Natural killer cell (primary cell): Measurements from ENCODE around the gene RARB. TPM values are rescaled to one million over a fixed set of nuclear protein-coding genes. Genes with fewer than 3 reads are reported as not detected.

Experiments
- ATAC-seq, 3 donors: fragments of 150-1000 bp in 2 of 3; fragments of 200-7000 bp in 1 of 3; cut with Tn5 transposase; 1 replicate in 1 of 3; 2 replicates in 2 of 3; pipeline ENCODE4 v1.10.0; 2021; ENCODE audit warnings: mild to moderate bottlenecking in 2 of 3, moderate library complexity in 2 of 3
- DNase-seq, 2 donors: peaks; one replicate each; pipeline versions ENCODE4 v3.0.0 to v3.0.0-alpha.2; 2013 to 2021; ENCODE audit warnings: mixed read lengths in 1 of 2
- H3K27ac ChIP-seq: one replicate; pipeline ENCODE4 v1.5.1; 2013; ENCODE audit warnings: mild to moderate bottlenecking, low read length
- H3K27me3 ChIP-seq: one replicate; pipeline ENCODE4 v1.6.1; 2013; ENCODE audit warnings: low read length; ENCODE audit not compliant: control insufficient read depth, insufficient read depth
- H3K36me3 ChIP-seq: one replicate; pipeline ENCODE4 v1.6.1; 2013; ENCODE audit warnings: low read length; ENCODE audit not compliant: control insufficient read depth, insufficient read depth
- H3K4me1 ChIP-seq: one replicate; pipeline ENCODE4 v1.6.1; 2013; ENCODE audit warnings: low read length; ENCODE audit not compliant: control insufficient read depth, insufficient read depth
- H3K4me3 ChIP-seq: one replicate; pipeline ENCODE4 v1.5.1; 2013; ENCODE audit warnings: low read length
- H3K9me3 ChIP-seq: one replicate; pipeline ENCODE4 v1.6.1; 2013; ENCODE audit warnings: low read length; ENCODE audit not compliant: control insufficient read depth, insufficient read depth
- H3K27ac Mint-ChIP-seq, 2 donors: one replicate each; pipeline ENCODE4 v1.8.0; 2022; ENCODE audit warnings: mild to moderate bottlenecking in 2 of 2, mixed read lengths in 2 of 2, moderate library complexity in 1 of 2
- H3K27me3 Mint-ChIP-seq, 2 donors: one replicate each; pipeline ENCODE4 v1.8.0; 2022; ENCODE audit warnings: low read depth in 2 of 2, mixed read lengths in 2 of 2
- H3K36me3 Mint-ChIP-seq: one replicate; pipeline ENCODE4 v1.8.0; 2022; ENCODE audit warnings: mixed read lengths
- H3K4me1 Mint-ChIP-seq, 2 donors: one replicate each; pipeline ENCODE4 v1.8.0; 2022; ENCODE audit warnings: mixed read lengths in 2 of 2
- H3K4me3 Mint-ChIP-seq: one replicate; pipeline ENCODE4 v1.8.0; 2022; ENCODE audit warnings: mild to moderate bottlenecking, moderate library complexity, mixed read lengths
- H3K9me3 Mint-ChIP-seq, 2 donors: one replicate each; pipeline ENCODE4 v1.8.0; 2022; ENCODE audit warnings: mixed read lengths in 2 of 2
- WGBS: methylation state at CpG from one replicate; pipeline ENCODE4 v1.1.7; 2013; ENCODE audit warnings: missing lambda C conversion rate; ENCODE audit not compliant: insufficient coverage; 5-methylcytosine and 5-hydroxymethylcytosine counted together
- intact Hi-C: fragments of 100-400 bp; cut with micrococcal nuclease; formaldehyde crosslinking; loops from one replicate; pipeline ENCODE4 v1.14.2; 2022
- total RNA-seq, 4 donors: library from RNA; stranded (reverse); fragments of 120-200 nt in 1 of 4; gene quantifications; one replicate each; pipeline versions ENCODE4 v1.2.3 to v1.2.4, GENCODE V29; 2013 to 2022
- TF ChIP-seq, protein P1 (sequence below): fragments of 200-600 bp; IDR thresholded peaks from one replicate; pipeline ENCODE4 v1.8.0; 2022; ENCODE audit warnings: antibody characterized with exemption

The RARB gene
- total RNA-seq, 3 donors from 2014 or later (not counting 1 experiment from before 2014, with no cell fraction given), result not detected

DNA sequence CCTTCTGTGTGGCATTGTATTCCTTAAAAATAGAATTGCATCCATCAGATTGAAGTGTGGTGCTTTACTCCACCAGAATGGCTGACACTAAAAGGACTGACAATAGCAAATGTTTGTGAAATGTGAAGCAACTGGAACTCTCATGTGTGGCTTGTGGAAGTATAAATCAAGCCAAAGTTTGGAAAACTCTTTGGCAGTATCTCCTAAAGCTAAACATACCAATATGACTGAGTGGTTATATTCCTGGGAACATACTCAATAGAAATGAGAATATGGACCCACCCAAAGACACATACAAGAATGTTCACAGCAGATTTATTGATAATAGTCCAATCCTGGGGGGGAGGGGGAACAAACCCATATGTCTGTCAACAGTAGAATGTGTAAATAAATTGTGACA, 87.1 kb downstream of the RARB start:
- H3K9me3 Mint-ChIP-seq, result no peaks in the 10 kb centered on the region
- no peak overlapping the region for H3K27ac Mint-ChIP-seq
- no peak overlapping the region for H3K4me3 Mint-ChIP-seq
- no peaks in the 10 kb centered on the region for H3K9me3 ChIP-seq
- H3K4me3 ChIP-seq, result no peak overlapping the region
- H3K27ac ChIP-seq, result no peak overlapping the region
- H3K36me3 Mint-ChIP-seq, result no peaks in the 10 kb centered on the region
- ATAC-seq (no peak), DNase-seq (no peak)
- no peaks in the 10 kb centered on the region for H3K4me1 ChIP-seq
- H3K27me3 Mint-ChIP-seq, result peaks cover 3 to 23% of the 10 kb centered on the region in 2 donors
- peaks cover 4% of the 10 kb centered on the region for H3K27me3 ChIP-seq
- intact Hi-C loops, result no loop called here
- H3K36me3 ChIP-seq, result no peaks in the 10 kb centered on the region
- TF ChIP-seq, protein P1, sequence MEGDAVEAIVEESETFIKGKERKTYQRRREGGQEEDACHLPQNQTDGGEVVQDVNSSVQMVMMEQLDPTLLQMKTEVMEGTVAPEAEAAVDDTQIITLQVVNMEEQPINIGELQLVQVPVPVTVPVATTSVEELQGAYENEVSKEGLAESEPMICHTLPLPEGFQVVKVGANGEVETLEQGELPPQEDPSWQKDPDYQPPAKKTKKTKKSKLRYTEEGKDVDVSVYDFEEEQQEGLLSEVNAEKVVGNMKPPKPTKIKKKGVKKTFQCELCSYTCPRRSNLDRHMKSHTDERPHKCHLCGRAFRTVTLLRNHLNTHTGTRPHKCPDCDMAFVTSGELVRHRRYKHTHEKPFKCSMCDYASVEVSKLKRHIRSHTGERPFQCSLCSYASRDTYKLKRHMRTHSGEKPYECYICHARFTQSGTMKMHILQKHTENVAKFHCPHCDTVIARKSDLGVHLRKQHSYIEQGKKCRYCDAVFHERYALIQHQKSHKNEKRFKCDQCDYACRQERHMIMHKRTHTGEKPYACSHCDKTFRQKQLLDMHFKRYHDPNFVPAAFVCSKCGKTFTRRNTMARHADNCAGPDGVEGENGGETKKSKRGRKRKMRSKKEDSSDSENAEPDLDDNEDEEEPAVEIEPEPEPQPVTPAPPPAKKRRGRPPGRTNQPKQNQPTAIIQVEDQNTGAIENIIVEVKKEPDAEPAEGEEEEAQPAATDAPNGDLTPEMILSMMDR, result no peak
- H3K4me1 Mint-ChIP-seq, result no peaks in the 10 kb centered on the region

GRCh38 chr3:25520926-25521559, 93.0 kb downstream of the RARB start:
- WGBS, result 86% methylated on average over 8 of the region's 8 CpGs
- no peak overlapping the region for H3K27ac Mint-ChIP-seq
- ATAC-seq, result no peak

DNA sequence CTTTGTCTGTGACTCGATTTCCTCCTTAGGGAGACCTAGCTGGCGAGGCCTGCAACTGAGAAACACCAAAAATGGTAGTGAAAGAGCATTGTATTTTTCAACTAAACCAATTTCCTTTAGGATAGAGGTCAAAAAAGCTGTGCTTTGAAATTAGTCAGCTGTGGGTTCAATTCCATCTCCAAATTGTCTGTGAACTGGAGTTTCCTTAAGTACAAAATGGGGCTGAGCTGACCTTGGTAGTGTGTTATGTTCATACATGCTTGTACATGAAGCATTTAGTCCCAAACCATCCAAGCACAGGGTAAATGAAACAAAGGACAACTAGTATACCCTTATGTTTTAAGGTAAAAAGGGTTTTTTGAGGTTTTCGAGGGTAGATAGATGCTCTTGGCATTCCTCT, 99.3 kb downstream of the RARB start:
- 67% methylated on average over 1 of the region's 3 CpGs for WGBS
- Mint-ChIP-seq H3K4me1 (peaks cover 7 to 10% of the 10 kb centered on the region in 2 donors), H3K36me3 (no peaks in the 10 kb centered on the region), H3K4me3 (no peak overlapping the region), H3K27me3 (peaks cover 0 to 2% of the 10 kb centered on the region in 2 donors), H3K27ac (no peak overlapping the region), H3K9me3 (peaks cover 0 to 4% of the 10 kb centered on the region in 2 donors)
- Histone ChIP-seq H3K9me3 (no peaks in the 10 kb centered on the region), H3K36me3 (no peaks in the 10 kb centered on the region), H3K4me1 (no peaks in the 10 kb centered on the region), H3K27me3 (no peaks in the 10 kb centered on the region), H3K4me3 (no peak overlapping the region), H3K27ac (no peak overlapping the region)
- intact Hi-C loops, result no loop called here
- TF ChIP-seq, protein P1, result no peak
- ATAC-seq, result no peak
- DNase-seq, result no peak

More at GRCh38 chr3:25520926-25521559, 93.0 kb downstream of the RARB start:
- no peaks in the 10 kb centered on the region for H3K36me3 ChIP-seq
- no peaks in the 10 kb centered on the region for H3K36me3 Mint-ChIP-seq
- intact Hi-C loops, result no loop called here
- H3K9me3 Mint-ChIP-seq, result peaks cover 0 to 2% of the 10 kb centered on the region in 2 donors
- H3K27me3 ChIP-seq, result no peaks in the 10 kb centered on the region
- H3K4me1 ChIP-seq, result no peaks in the 10 kb centered on the region
- no peak overlapping the region for H3K4me3 ChIP-seq
- H3K27me3 Mint-ChIP-seq, result peaks cover 0 to 2% of the 10 kb centered on the region in 2 donors
- peaks cover 5% of the 10 kb centered on the region in 2 donors for H3K4me1 Mint-ChIP-seq
- H3K4me3 Mint-ChIP-seq, result no peak overlapping the region
- no peaks in the 10 kb centered on the region for H3K9me3 ChIP-seq
- no peak for DNase-seq
- H3K27ac ChIP-seq, result no peak overlapping the region
- TF ChIP-seq, protein P1, result no peak

DNA sequence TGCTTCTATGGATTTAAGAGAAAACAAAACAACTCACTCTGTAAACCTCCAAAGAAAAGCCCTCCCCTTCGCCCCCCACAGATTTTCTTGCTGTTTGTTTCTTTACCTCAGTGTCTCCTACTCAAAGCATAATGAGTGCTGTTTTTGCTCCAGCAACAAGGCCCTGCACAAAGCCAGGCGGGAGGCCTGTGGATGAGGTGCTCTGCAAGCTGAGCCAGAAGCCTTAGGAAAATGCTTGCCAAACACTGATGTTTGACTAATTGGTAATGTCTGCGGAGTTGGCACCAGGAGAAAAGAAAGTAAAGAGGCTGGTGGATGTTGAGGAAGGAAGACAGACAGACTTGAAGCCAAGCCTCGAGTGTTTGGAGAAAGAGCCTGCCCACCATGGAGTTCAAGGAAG, 99.7 kb downstream of the RARB start:
- H3K27me3 ChIP-seq, result no peaks in the 10 kb centered on the region
- H3K9me3 ChIP-seq, result peaks cover 3% of the 10 kb centered on the region
- H3K4me1 Mint-ChIP-seq, result peaks cover 7 to 10% of the 10 kb centered on the region in 2 donors
- intact Hi-C loops, result no loop called here
- no peak overlapping the region for H3K27ac ChIP-seq
- H3K4me3 ChIP-seq, result no peak overlapping the region
- WGBS, result 63% methylated on average over 4 of the region's 4 CpGs
- DNase-seq (no peak), ATAC-seq (no peak)
- no peaks in the 10 kb centered on the region for H3K36me3 Mint-ChIP-seq
- TF ChIP-seq, protein P1, result no peak
- H3K27ac Mint-ChIP-seq, result no peak overlapping the region
- H3K4me3 Mint-ChIP-seq, result no peak overlapping the region
- H3K36me3 ChIP-seq, result no peaks in the 10 kb centered on the region
- H3K9me3 Mint-ChIP-seq, result peaks cover 0 to 4% of the 10 kb centered on the region in 2 donors
- no peaks in the 10 kb centered on the region for H3K27me3 Mint-ChIP-seq
- no peaks in the 10 kb centered on the region for H3K4me1 ChIP-seq
